GM19099 (cell line): ENCODE data around the gene OPRD1.

Experiments
- POLR2A ChIP-seq: IDR thresholded peaks from 3 replicates; pipeline ENCODE4 v1.6.1; 2011; ENCODE audit warnings: low read depth; ENCODE audit not compliant: insufficient read length; ENCODE audit errors: extremely low read depth

OPRD1 gene

GRCh38 chr1:28792644-28793121, 19.3 kb upstream of the OPRD1 start:
- TF ChIP-seq POLR2A = no peak

DNA sequence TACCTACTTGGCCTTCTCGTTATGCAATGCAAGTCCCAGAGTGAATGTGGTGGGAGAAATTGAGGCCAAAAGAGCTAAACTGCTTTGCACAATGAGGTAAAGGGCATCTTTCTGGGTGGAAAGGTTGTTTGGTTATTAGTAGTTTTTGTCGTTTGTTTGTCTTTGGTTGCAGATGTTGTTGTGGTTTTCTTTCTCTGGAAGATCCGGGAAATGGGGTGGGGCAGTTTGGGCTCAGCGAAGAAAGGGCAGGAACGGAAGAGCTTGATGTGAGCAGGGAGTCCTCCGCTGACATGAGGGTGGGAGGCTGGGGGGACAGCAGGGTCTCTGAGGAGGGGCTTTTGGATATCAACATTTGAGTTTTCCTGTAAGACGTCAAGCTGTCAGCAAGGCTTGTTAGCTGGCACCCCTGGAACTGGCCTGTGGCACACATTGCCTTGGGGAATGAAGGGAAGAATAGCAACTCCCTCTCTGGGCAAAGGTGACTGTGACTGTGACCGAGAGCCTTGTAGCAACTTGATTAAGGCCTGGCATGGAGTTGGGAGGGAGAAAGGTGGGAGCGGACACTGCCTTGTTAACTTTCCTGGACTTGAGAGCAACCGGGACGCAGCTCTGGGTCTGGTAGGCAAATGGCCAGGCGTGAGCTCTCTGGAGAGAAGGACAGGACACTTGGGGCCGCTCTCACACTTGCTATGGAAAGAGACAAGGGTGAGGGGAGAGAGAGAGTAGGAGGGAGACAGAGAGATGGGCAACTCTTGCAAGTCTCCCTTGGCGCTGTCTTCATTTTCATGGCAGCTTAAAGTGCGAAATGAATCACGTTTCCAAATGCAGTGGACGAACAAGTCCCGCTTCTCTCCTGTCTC, 15.4 kb upstream of the OPRD1 start:
- TF ChIP-seq POLR2A = no peak

DNA sequence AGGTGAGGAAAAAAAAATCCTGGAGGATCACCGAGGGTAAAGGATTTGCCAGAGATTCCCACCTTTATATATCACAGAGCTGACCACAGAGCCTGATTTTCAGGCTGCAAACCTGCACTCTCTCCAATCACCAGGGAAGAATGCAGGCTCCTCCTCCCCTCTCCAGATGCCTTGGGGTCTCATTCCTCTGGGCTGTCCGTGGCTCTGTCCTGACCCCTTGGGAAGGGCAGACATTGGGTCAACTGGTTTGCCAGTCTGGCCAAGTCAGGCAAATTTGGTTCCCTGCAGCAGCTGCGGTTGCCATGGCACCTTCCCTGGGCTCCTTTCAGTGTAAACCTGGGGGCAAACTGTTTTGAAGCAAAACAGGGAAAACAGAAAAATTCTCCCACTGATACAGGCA, 11.6 kb upstream of the OPRD1 start:
- TF ChIP-seq POLR2A = no peak

DNA sequence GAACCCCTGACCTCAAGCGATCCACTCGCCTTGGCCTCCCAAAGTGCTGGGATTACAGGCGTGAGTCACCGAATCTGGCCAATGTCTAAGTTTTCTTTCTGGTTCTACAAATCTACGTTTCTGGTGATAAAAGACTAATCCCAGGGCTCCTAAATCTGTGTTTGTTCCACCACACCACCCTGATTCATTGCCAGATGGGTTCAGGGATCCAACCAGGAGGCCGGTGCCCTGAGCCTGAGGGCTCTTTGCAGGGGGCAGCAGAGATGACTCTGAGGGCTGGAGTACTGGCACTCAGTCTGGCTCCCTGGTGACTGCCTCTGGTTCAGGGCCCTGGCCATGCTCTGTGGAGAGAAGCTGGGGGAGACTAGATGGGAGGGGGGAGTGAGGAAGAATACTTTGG, 10.5 kb upstream of the OPRD1 start:
- TF ChIP-seq POLR2A = no peak

DNA sequence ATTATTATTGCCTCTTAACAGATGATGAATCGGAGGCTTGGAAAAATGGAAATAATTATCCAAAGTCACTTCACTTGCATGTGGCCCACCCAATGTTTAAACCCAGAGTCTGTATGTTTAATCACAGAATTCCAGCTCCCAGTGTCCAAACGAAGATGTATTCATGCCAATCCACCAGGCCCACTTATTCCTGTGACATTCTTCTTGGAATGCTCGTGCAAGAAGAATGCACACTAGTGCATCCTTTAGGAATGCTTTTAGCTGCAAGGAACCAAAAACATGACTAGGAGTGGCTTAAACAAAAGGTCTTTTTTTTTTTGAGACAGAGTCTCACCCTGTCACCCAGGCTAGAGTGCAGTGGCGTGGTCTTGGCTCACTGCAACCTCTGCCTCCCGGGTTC, 8.9 kb upstream of the OPRD1 start:
- TF ChIP-seq POLR2A = no peak

DNA sequence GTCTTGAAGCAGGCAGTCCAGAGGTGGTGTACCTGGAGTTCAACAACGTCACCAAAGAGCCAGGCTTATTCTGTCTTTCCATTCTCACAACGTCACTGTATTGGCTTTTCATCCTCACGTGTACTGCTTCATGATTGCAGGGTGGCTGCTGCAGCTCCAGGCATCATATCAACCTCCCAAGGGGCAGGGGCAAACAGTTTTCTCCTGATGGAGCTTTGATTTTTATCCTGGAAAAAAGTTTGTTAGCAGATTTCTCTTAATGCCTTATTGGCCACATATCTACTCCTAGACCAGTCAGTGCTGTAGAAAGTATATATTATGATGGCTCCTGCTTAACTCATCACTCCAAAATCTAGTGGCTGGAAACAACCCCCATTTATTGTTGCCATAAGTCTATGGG, 8.3 kb upstream of the OPRD1 start:
- no peak for TF ChIP-seq POLR2A

DNA sequence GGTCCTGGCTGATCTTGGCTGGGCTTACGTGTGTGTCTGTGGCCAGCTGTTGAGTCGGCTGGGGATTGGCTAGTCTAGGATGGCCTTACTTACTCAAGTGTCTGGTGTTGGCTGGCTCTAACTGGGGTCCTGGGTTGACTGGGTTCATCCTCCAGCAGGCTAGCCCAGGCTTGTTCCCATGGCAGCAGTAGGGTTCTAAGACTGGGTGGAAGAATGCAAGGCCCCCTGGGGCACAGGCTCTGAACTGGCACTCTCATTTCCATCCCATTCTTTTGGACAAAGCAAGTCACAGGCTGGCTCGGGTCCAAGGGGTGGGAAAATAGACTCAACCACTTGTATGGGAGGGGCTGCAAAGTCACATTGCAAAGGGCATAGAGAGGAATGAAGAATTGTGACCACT, 7.9 kb upstream of the OPRD1 start:
- no peak for TF ChIP-seq POLR2A

GRCh38 chr1:28807046-28807445, 4.9 kb upstream of the OPRD1 start:
- TF ChIP-seq POLR2A = no peak

DNA sequence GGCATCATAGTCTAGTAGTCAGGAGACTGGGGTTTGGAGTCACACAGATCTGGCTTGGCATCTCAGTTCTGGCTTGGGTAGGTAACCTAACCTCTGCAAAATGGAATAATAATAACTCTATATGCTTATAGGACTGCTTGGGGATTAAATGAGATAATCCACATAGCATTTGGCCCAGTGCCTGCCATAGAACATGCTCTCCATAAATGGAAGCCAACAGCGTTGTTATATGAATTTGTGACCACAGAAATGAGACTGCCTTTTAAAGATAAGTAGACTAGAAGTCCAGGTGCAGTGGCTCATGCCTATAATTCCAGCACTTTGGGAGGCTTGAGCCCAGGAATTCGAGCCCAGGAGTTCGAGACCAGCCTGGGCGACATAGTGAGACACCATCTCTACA, 4.0 kb upstream of the OPRD1 start:
- TF ChIP-seq POLR2A = no peak

DNA sequence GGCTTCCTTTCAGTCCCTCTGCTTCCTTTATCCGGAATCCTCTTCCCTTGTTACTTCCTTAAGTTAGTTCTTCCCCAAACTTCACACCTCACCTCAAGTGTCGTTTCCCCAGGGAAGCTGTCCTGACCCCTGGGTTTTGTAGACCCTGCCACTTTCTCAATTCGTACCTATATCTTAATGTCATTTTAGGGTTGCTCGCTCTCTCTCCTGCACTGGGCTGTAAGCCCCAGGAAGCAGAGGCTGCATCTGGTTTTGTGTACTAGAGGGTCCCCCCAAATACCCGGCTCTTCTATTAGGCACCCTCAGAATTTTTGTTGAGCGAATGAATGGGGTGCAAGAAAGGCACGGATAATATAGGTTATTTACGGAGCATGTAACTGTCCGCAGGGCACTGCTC, 603 bp upstream of the OPRD1 start:
- TF ChIP-seq POLR2A = no peak

DNA sequence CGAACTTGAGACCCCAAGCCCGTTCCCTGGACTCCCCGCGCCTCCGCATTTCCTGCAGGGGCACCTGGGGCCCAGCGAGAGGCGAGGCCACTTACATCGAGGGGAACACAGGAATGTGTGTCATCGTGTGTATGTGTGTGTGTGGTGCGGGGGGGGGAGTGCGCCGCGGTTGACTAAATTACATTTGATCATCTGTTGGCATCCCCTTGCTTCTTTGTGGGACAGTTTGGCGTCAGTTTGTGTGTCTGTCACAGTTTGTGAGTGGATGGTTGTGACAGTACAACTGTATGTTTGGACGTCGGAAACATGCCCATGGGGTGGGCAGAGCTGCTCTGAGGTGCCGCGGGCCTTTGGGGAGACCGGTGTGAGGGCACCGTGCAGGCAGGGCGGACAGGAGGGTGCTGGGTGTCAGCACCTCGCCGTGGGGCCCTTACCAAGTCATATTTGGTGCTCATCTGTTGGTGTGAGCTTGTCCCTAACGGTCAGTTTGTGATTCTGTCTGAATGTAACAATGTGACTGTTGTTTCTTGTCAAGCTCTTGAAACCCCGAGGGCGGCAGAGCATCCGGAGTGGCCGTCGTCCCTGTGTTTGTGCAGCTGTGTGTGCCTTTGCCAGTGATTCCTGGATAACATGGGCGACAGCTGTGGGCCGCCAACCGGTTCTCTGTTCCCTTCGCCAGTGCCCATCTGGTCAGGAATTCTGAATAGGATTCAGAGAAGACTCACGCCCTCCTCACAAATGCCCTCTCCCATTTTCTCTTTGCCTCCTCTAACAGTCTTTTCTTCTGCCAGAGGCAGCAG, 899 bp downstream of the OPRD1 start:
- TF ChIP-seq POLR2A = no peak

- no peak for TF ChIP-seq POLR2A
Measured at GRCh38 chr1:28813931-28814465, 2.0 kb downstream of the OPRD1 start.

- no peak for TF ChIP-seq POLR2A
Measured at GRCh38 chr1:28815533-28816185, 3.7 kb downstream of the OPRD1 start.

- no peak for TF ChIP-seq POLR2A
Measured at GRCh38 chr1:28817133-28817532, 5.2 kb downstream of the OPRD1 start.

GRCh38 chr1:28819020-28819419, 7.0 kb downstream of the OPRD1 start:
- TF ChIP-seq POLR2A = no peak
